ENCODE data around the gene KDM2A. TPM values are rescaled to one million over a fixed set of nuclear protein-coding genes. Genes with fewer than 3 reads are reported as not detected.

The KDM2A gene
- total RNA-seq, 1 experiment from 2014 or later, result 50.4 TPM

GRCh38 chr11:67072295-67072694 lies 46.8 kb upstream of the KDM2A start:
- RAD21 ChIA-PET (ENCODE audit: low non-redundant PET in 1 of 2, low total read pairs in 2 of 2, uncharacterized antibody in 2 of 2, unreplicated experiment in 2 of 2), result interaction anchor here in 1 of 2 experiments (1.9 kb wide), 1 partner anchor 19 kb away, joined by 4 read pairs; no protein-coding TSS in a partner anchor
- BruUV-seq (replicated peaks), result no TSS peak
- no peak for ATAC-seq

More at GRCh38 chr11:67072295-67072694, 46.8 kb upstream of the KDM2A start:
- H3K9me2 ChIP-seq (ENCODE audit: insufficient read depth), result no peaks in the 10 kb centered on the region
- H3K4me1 ChIP-seq (ENCODE audit: control insufficient read depth in 1 of 2, insufficient read depth in 2 of 2, low read length in 2 of 2), result peaks cover 0 to 16% of the 10 kb centered on the region in 2 experiments; a peak in 3 of 4 replicates
- TF ChIP-seq CTCF (IDR thresholded peaks at IDR 0.05 in 2 of 3, conservative IDR thresholded peaks at IDR 0.05 in 1 of 3; ENCODE audit: borderline replicate concordance in 1 of 3, insufficient read depth in 1 of 3, low read depth in 2 of 3, low read length in 2 of 3), result no peak
- TF ChIP-seq CEBPB (IDR thresholded peaks at IDR 0.05; ENCODE audit: low read depth), result no peak
- no peak for TF ChIP-seq EZH2phosphoT487 (IDR thresholded peaks at IDR 0.05; ENCODE audit: borderline replicate concordance)
- no peak for TF ChIP-seq ATF3 (IDR thresholded peaks at IDR 0.05)
- no peak for TF ChIP-seq YY1 (IDR thresholded peaks at IDR 0.05; ENCODE audit: extremely low read depth, insufficient replicate concordance, low read depth, low read length)
- TF ChIP-seq POLR2AphosphoS5 (IDR thresholded peaks at IDR 0.05; ENCODE audit: low read depth, low read length), result no peak
- no peak for TF ChIP-seq RAD21 (IDR thresholded peaks at IDR 0.05; ENCODE audit: low read depth)
- TF ChIP-seq MAX (IDR thresholded peaks at IDR 0.05), result no peak
- H4K20me1 ChIP-seq (ENCODE audit: insufficient read depth), result no peaks in the 10 kb centered on the region
- H2AFZ ChIP-seq (ENCODE audit: low read depth, low read length, poor library complexity, severe bottlenecking), result no peak overlapping the region
- peaks cover 0 to 4% of the 10 kb centered on the region in 2 experiments; a peak in 2 of 4 replicates for H3K36me3 ChIP-seq (ENCODE audit: control insufficient read depth in 1 of 2, insufficient read depth in 2 of 2, low read length in 2 of 2)
- no peaks in the 10 kb centered on the region for H3K79me2 ChIP-seq (ENCODE audit: insufficient read depth, low read length)
- ChIA-PET CTCF (interaction anchor here (1.6 to 2.1 kb wide), 2 partner anchors 9 to 18 kb away, joined by 6 to 9 read pairs; no protein-coding TSS in a partner anchor), POLR2A (no interaction called here)
- H3K9me3 ChIP-seq (ENCODE audit: control insufficient read depth in 1 of 2, insufficient read depth in 1 of 2, low read depth in 1 of 2, low read length in 2 of 2), result no peaks in the 10 kb centered on the region
- H3K4me2 ChIP-seq (ENCODE audit: low read length), result no peak overlapping the region
- H3K27me3 ChIP-seq (ENCODE audit: insufficient read depth, low read length), result no peaks in the 10 kb centered on the region
- intact Hi-C loops (cut with micrococcal nuclease), result no loop called here
- no peak for DNase-seq (ENCODE audit: low read depth, low spot score)
- no peak overlapping the region for H3K27ac ChIP-seq (ENCODE audit: low read depth, low read length)
- H3K9ac ChIP-seq (ENCODE audit: low read length), result no peak overlapping the region
- H3K4me3 ChIP-seq (replicated peaks in 1 of 2; ENCODE audit: low read depth in 1 of 2, low read length in 2 of 2), result no peak overlapping the region

Data from HCT116 (cell line).